RWPE2 (cell line): ENCODE measurements around the gene GPD1L.

ENCODE experiments used
- ATAC-seq: fragments of 200-7000 bp; cut with Tn5 transposase; 3 replicates; pipeline ENCODE4 v1.9.1; 2021; ENCODE audit warnings: low read depth
- DNase-seq: peaks from one replicate; pipeline ENCODE4 v3.0.0-alpha.2; 2020; ENCODE audit warnings: low spot score
- H3K27ac ChIP-seq: fragments of 450-650 bp; 2 replicates; pipeline ENCODE4 v1.5.1; 2017; ENCODE audit warnings: mild to moderate bottlenecking; ENCODE audit not compliant: poor library complexity, severe bottlenecking
- H3K27me3 ChIP-seq: fragments of 250-450 bp; sonication (Bioruptor Pico); 2 replicates; pipeline ENCODE4 v1.5.1; 2021; ENCODE audit warnings: mild to moderate bottlenecking, moderate library complexity; ENCODE audit not compliant: insufficient read depth, poor library complexity, severe bottlenecking
- H3K36me3 ChIP-seq: fragments of 250-450 bp; sonication (Bioruptor Pico); 2 replicates; pipeline ENCODE4 v1.5.1; 2020; ENCODE audit warnings: low read depth, mild to moderate bottlenecking, moderate library complexity
- H3K4me1 ChIP-seq: fragments of 250-450 bp; sonication (Bioruptor Pico); 2 replicates; pipeline ENCODE4 v1.5.1; 2021; ENCODE audit warnings: mild to moderate bottlenecking, moderate library complexity; ENCODE audit not compliant: insufficient read depth, poor library complexity, severe bottlenecking
- H3K4me3 ChIP-seq: fragments of 250-450 bp; sonication (Bioruptor Pico); 2 replicates; pipeline ENCODE4 v1.5.1; 2021; ENCODE audit warnings: mild to moderate bottlenecking, moderate library complexity; ENCODE audit not compliant: severe bottlenecking
- H3K9me3 ChIP-seq: fragments of 250-450 bp; sonication (Bioruptor Pico); 2 replicates; pipeline ENCODE4 v1.5.1; 2021; ENCODE audit warnings: mild to moderate bottlenecking, moderate library complexity; ENCODE audit not compliant: severe bottlenecking
- TF ChIP-seq, protein P1 (sequence below): fragments of 450-650 bp; IDR thresholded peaks from one replicate; pipeline ENCODE4 v1.5.1; 2017; ENCODE audit warnings: mild to moderate bottlenecking, moderate library complexity; ENCODE audit not compliant: poor library complexity, severe bottlenecking

The GPD1L gene

DNA sequence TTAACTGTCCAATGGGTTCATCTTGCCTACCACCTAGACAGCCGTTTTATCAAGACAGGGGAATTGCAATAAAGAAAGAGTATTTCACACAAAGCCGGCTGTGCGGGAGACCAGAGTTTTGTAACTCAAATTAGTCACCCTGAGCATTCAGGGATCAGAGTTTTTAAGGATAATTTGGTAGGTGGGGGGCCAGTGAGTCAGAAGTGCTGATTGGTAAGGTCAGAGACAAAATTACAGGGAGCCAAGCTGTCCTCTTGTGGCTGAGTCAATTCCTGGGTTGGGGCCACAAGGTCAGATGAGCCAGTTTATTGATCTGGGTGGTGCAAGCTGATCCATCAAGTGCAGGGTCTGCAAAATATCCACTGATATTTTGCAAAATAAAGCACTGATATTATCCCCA lies 29.9 kb upstream of the GPD1L start:
- Histone ChIP-seq H3K4me3 (no peak overlapping the region), H3K27me3 (no peaks in the 10 kb centered on the region), H3K9me3 (no peaks in the 10 kb centered on the region), H3K4me1 (no peaks in the 10 kb centered on the region), H3K27ac (no peak overlapping the region), H3K36me3 (no peaks in the 10 kb centered on the region)
- TF ChIP-seq, protein P1, sequence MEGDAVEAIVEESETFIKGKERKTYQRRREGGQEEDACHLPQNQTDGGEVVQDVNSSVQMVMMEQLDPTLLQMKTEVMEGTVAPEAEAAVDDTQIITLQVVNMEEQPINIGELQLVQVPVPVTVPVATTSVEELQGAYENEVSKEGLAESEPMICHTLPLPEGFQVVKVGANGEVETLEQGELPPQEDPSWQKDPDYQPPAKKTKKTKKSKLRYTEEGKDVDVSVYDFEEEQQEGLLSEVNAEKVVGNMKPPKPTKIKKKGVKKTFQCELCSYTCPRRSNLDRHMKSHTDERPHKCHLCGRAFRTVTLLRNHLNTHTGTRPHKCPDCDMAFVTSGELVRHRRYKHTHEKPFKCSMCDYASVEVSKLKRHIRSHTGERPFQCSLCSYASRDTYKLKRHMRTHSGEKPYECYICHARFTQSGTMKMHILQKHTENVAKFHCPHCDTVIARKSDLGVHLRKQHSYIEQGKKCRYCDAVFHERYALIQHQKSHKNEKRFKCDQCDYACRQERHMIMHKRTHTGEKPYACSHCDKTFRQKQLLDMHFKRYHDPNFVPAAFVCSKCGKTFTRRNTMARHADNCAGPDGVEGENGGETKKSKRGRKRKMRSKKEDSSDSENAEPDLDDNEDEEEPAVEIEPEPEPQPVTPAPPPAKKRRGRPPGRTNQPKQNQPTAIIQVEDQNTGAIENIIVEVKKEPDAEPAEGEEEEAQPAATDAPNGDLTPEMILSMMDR, result no peak
- DNase-seq (no peak), ATAC-seq (no peak)

DNA sequence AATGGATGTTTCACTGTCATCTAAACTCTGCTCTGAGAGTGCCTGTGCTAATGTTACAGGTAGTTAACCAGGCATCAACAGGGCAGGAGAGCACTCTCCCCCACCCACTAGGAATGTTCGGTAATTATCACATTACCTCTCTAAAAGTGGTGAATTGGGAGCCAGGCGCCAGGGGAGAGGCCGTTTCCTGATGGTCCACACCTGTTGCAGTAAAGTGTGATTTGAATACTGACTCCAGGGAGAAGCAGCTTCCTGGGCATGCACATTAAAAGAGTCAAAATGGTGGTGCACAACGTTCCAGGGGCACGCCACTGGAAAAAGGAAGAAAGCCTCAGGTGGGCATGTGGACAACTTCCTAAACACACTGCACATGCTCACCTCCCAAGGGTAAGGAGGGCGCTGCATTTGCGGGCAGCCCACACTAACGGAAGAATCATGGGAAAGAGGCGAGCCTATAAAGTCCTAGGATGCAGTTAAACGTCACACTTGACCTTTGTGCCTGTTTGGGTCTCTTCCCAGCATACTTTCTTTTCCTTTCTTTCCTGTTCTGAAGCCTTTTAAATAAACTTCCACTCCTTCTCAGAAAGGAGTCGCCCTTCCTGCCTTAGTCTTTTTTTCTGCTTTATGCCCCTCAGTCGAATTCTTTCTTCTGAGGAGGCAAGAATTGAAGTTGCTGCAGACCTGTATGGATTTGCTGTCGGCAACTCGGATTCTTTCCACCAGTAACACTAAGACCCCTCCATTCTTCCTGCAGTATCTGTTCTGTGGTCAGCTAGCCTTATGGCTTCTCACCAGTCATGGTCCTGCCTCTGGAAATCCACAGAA lies 28.9 kb upstream of the GPD1L start:
- Histone ChIP-seq H3K9me3 (no peaks in the 10 kb centered on the region), H3K36me3 (no peaks in the 10 kb centered on the region), H3K4me3 (no peak overlapping the region), H3K27ac (no peak overlapping the region), H3K4me1 (no peaks in the 10 kb centered on the region), H3K27me3 (no peaks in the 10 kb centered on the region)
- TF ChIP-seq, protein P1, result no peak
- DNase-seq, result no peak
- no peak for ATAC-seq

DNA sequence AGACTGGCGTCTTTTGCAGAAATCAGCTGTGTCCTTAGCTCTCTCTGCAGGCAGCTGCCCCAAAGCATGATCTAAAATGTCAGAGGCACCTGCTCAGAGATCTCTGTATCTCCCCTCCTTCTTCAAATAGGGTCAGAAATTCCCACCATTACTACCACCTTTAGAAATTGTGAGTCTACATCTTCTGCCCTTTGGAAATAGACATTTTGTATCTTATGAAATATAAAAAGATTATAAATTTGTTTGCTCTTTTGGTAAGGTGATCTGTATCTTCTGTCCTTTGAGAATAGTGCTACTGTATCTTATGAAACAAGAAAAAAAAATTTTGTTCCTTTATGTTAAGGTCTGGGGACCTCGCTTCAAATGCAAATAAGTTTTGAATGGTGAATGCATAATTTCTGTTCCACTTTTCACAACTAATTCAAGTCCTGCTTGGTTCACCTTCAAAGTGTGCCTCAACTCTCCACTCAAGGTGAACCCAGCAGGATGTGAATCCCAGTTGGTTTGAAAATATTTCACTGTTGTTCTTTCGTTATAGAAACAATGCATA lies 28.3 kb upstream of the GPD1L start:
- Histone ChIP-seq H3K36me3 (no peaks in the 10 kb centered on the region), H3K27ac (no peak overlapping the region), H3K4me1 (no peaks in the 10 kb centered on the region), H3K27me3 (no peaks in the 10 kb centered on the region), H3K4me3 (no peak overlapping the region), H3K9me3 (no peaks in the 10 kb centered on the region)
- no peak for ATAC-seq
- TF ChIP-seq, protein P1, result no peak
- DNase-seq, result no peak

DNA sequence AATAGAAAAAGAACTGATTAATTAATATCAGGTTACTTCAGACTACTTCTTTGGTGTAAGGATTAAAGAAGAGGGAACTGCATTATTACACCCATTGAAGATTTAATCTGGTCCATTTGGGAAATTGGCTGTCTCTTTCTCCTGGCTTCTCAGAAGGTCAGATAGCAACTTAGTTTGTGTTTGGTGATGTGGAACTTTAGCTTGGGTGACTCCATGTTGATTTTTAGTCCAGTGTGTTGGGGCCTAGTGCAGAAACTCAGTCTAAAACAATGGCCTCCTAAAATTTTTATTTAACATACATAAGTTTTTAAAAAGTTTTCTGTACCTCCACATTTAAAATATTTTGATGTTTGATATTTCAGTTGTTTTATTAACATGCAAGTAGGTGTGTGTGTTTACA lies 27.6 kb upstream of the GPD1L start:
- Histone ChIP-seq H3K27ac (no peak overlapping the region), H3K9me3 (no peaks in the 10 kb centered on the region), H3K4me1 (no peaks in the 10 kb centered on the region), H3K4me3 (no peak overlapping the region), H3K27me3 (no peaks in the 10 kb centered on the region), H3K36me3 (no peaks in the 10 kb centered on the region)
- TF ChIP-seq, protein P1, result no peak
- no peak for DNase-seq
- ATAC-seq, result no peak

DNA sequence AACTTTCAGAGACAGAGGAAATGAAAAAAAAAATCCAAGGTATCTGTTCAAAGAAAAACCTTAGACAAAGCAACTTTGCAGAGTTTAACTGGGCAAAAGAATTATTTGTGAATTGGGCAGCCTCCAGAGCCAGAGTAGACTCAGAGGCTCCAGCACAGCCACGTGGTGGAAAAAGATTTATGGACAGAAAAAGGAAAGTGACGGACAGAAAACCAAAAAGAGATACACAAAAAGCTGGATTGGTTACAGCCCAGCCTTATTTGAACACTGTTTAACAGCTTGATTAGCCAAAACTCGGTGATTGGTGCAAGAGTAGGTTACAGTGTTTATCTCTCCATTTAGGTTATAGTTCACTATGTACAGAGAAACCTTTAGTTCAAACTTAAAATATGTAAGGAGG lies 23.7 kb upstream of the GPD1L start:
- no peaks in the 10 kb centered on the region for H3K27me3 ChIP-seq
- no peak overlapping the region for H3K4me3 ChIP-seq
- DNase-seq (no peak), ATAC-seq (no peak)
- H3K4me1 ChIP-seq, result no peaks in the 10 kb centered on the region
- no peaks in the 10 kb centered on the region for H3K36me3 ChIP-seq
- no peaks in the 10 kb centered on the region for H3K9me3 ChIP-seq
- no peak overlapping the region for H3K27ac ChIP-seq
- TF ChIP-seq, protein P1, result no peak
